H1 (cell line): ENCODE data around the gene UCP2. TPM values are rescaled to one million over a fixed set of nuclear protein-coding genes. Genes with fewer than 3 reads are reported as not detected.

ENCODE experiments used
- CTCF ChIA-PET: fragments of 300-600 bp; sonication (Branson Sonifier 250); formaldehyde crosslinking; loops from one replicate; lab custom pipeline; 2021; ENCODE audit not compliant: partially characterized antibody; lab: Charles Lee
- POLR2A ChIA-PET: fragments of 300-600 bp; sonication (Branson Sonifier 250); formaldehyde crosslinking; loops from one replicate; lab custom pipeline; 2021; ENCODE audit warnings: inconsistent platforms; ENCODE audit not compliant: partially characterized antibody; lab: Charles Lee
- DNase-seq, 2 experiments: peaks; one replicate each; pipeline versions ENCODE4 v3.0.0 to v3.0.0-alpha.2; 2010 to 2022; ENCODE audit warnings: low spot score in 2 of 2, low read depth in 1 of 2, mixed read lengths in 1 of 2
- FAIRE-seq: peaks from 2 replicates; lab custom pipeline; 2011; peaks lifted over from hg19 to GRCh38; lab: Jason Lieb, UNC
- H2AFZ ChIP-seq: 2 replicates; pipeline ENCODE4 v1.8.1; 2012; ENCODE audit warnings: low read length, inconsistent platforms
- H2AK5ac ChIP-seq: 2 replicates; pipeline ENCODE4 v1.6.1; 2013; ENCODE audit warnings: low read depth, low read length
- H2BK120ac ChIP-seq: replicated peaks from 2 replicates; pipeline ENCODE3; 2013; ENCODE audit warnings: low read depth, low read length, inconsistent platforms
- H2BK12ac ChIP-seq: 2 replicates; pipeline ENCODE4 v1.6.1; 2013; ENCODE audit warnings: low read depth, low read length
- H2BK15ac ChIP-seq: 2 replicates; pipeline ENCODE4 v1.6.1; 2013; ENCODE audit warnings: low read length
- H2BK20ac ChIP-seq: 2 replicates; pipeline ENCODE4 v1.6.1; 2013; ENCODE audit warnings: low read length
- H2BK5ac ChIP-seq: 2 replicates; pipeline ENCODE4 v1.6.1; 2013; ENCODE audit warnings: low read depth, low read length
- H3K14ac ChIP-seq: 2 replicates; pipeline ENCODE4 v1.6.1; 2013; ENCODE audit warnings: inconsistent platforms; ENCODE audit not compliant: insufficient read length
- H3K18ac ChIP-seq: 2 replicates; pipeline ENCODE4 v1.6.1; 2013; ENCODE audit warnings: low read length; ENCODE audit errors: extremely low read depth
- H3K23ac ChIP-seq: 2 replicates; pipeline ENCODE4 v1.6.1; 2013; ENCODE audit warnings: inconsistent platforms; ENCODE audit not compliant: insufficient read length
- H3K23me2 ChIP-seq: 2 replicates; pipeline ENCODE4 v1.6.1; 2013; ENCODE audit warnings: low read depth, low read length
- H3K27ac ChIP-seq: 2 replicates; pipeline ENCODE4 v1.6.1; 2011; ENCODE audit warnings: low read depth, low read length, inconsistent platforms
- H3K27me3 ChIP-seq, 4 experiments: replicated peaks in 1 of 4; 1 replicate in 1 of 4; 2 replicates in 3 of 4; pipeline versions ENCODE4 v1.6.1 to v1.8.1; 2011 to 2013; ENCODE audit warnings: low read length in 3 of 4, mild to moderate bottlenecking in 3 of 4, inconsistent platforms in 2 of 4, mixed read lengths in 2 of 4, moderate library complexity in 1 of 4; ENCODE audit not compliant: control insufficient read depth in 3 of 4, insufficient read depth in 3 of 4; ENCODE audit errors: extremely low read depth in 1 of 4
- H3K36me3 ChIP-seq, 4 experiments: 2 replicates each; pipeline versions ENCODE4 v1.6.1 to v1.8.1; 2011 to 2013; ENCODE audit warnings: mild to moderate bottlenecking in 4 of 4, low read length in 3 of 4, moderate library complexity in 2 of 4, control low read depth in 1 of 4, inconsistent platforms in 1 of 4; ENCODE audit not compliant: insufficient read depth in 4 of 4, control insufficient read depth in 2 of 4
- H3K4ac ChIP-seq: replicated peaks from 2 replicates; pipeline ENCODE3; 2013; ENCODE audit warnings: low read length, low read depth, mixed read lengths, inconsistent platforms; ENCODE audit not compliant: insufficient read length
- H3K4me1 ChIP-seq, 4 experiments: replicated peaks in 1 of 4; 1 replicate in 1 of 4; 2 replicates in 3 of 4; pipeline versions ENCODE4 v1.6.1 to v1.8.1; 2011 to 2013; ENCODE audit warnings: low read length in 3 of 4, inconsistent platforms in 2 of 4, mixed read lengths in 1 of 4; ENCODE audit not compliant: insufficient read depth in 4 of 4, control insufficient read depth in 3 of 4
- H3K4me2 ChIP-seq, 2 experiments: 2 replicates each; pipeline versions ENCODE4 v1.6.1 to v1.8.1; 2011 to 2013; ENCODE audit warnings: low read depth in 2 of 2, low read length in 2 of 2, control low read depth in 1 of 2, inconsistent platforms in 1 of 2, mild to moderate bottlenecking in 1 of 2; ENCODE audit not compliant: insufficient read depth in 1 of 2
- H3K4me3 ChIP-seq, 4 experiments: fragments of 200-600, 300-600 bp in 1 of 4; sonication (generic), shearing (Covaris generic), sonication (Bioruptor Twin) in 1 of 4; 2 replicates each; pipeline versions ENCODE4 v1.5.1 to v1.8.1; 2011 to 2016; ENCODE audit warnings: low read length in 4 of 4, low read depth in 3 of 4, control low read depth in 2 of 4, inconsistent platforms in 2 of 4, mild to moderate bottlenecking in 2 of 4, mixed read lengths in 1 of 4, moderate library complexity in 1 of 4; ENCODE audit not compliant: insufficient read depth in 2 of 4; ENCODE audit errors: extremely low read depth in 1 of 4
- H3K56ac ChIP-seq: replicated peaks from 2 replicates; pipeline ENCODE3; 2013; ENCODE audit warnings: low read depth, mild to moderate bottlenecking, mixed read lengths, low read length, inconsistent platforms; ENCODE audit not compliant: insufficient read length
- H3K79me1 ChIP-seq: 2 replicates; pipeline ENCODE4 v1.6.1; 2013; ENCODE audit warnings: low read depth, low read length, control low read depth
- H3K79me2 ChIP-seq, 2 experiments: 2 replicates each; pipeline versions ENCODE4 v1.6.1 to v1.8.1; 2012 to 2013; ENCODE audit warnings: low read length in 2 of 2, mild to moderate bottlenecking in 2 of 2, inconsistent platforms in 1 of 2; ENCODE audit not compliant: insufficient read depth in 2 of 2, control insufficient read depth in 1 of 2
- H3K9ac ChIP-seq, 4 experiments: replicated peaks in 1 of 4; 1 replicate in 1 of 4; 2 replicates in 3 of 4; pipeline versions ENCODE4 v1.6.1 to v1.8.1; 2011 to 2013; ENCODE audit warnings: low read depth in 3 of 4, low read length in 3 of 4, control low read depth in 2 of 4, mild to moderate bottlenecking in 2 of 4, moderate library complexity in 2 of 4, inconsistent platforms in 1 of 4; ENCODE audit errors: extremely low read depth in 1 of 4
- H3K9me3 ChIP-seq, 2 experiments: 2 replicates each; pipeline versions ENCODE4 v1.6.1 to v1.8.1; 2012 to 2013; ENCODE audit warnings: mild to moderate bottlenecking in 2 of 2, moderate library complexity in 2 of 2, control low read depth in 1 of 2, inconsistent platforms in 1 of 2, low read depth in 1 of 2, low read length in 1 of 2, mixed read lengths in 1 of 2; ENCODE audit not compliant: insufficient read depth in 2 of 2
- H4K20me1 ChIP-seq, 2 experiments: replicated peaks in 1 of 2; 2 replicates each; pipeline versions ENCODE3 to v1.8.1; 2011 to 2013; ENCODE audit warnings: inconsistent platforms in 2 of 2, low read length in 2 of 2, mild to moderate bottlenecking in 1 of 2; ENCODE audit not compliant: insufficient read depth in 2 of 2, control insufficient read depth in 1 of 2
- H4K5ac ChIP-seq: 2 replicates; pipeline ENCODE4 v1.6.1; 2013; ENCODE audit warnings: low read length, low read depth, mixed read lengths, inconsistent platforms; ENCODE audit not compliant: insufficient read length
- H4K8ac ChIP-seq: 2 replicates; pipeline ENCODE4 v1.8.0; 2013; ENCODE audit warnings: mild to moderate bottlenecking, moderate library complexity, low read length, inconsistent platforms; ENCODE audit not compliant: insufficient read depth; ENCODE audit errors: extremely low read depth
- H4K91ac ChIP-seq: replicated peaks from 2 replicates; pipeline ENCODE3; 2013; ENCODE audit warnings: low read length, mixed read lengths, inconsistent platforms; ENCODE audit not compliant: insufficient read length
- EGR1 ChIP-seq: IDR thresholded peaks from 2 replicates; pipeline ENCODE4 v1.6.1; 2011; ENCODE audit warnings: low read depth, low read length, borderline replicate concordance
- KDM5A ChIP-seq: fragments of 200-600 bp; IDR thresholded peaks from 2 replicates; pipeline ENCODE4 v1.7.1; 2012; ENCODE audit warnings: mild to moderate bottlenecking, low read length, inconsistent platforms, mixed read lengths
- SIX5 ChIP-seq: IDR thresholded peaks from 2 replicates; pipeline ENCODE4 v1.6.1; 2011; ENCODE audit warnings: mild to moderate bottlenecking, low read depth, low read length
- WGBS, 2 experiments: shearing (Covaris generic) in 1 of 2; methylation state at CpG; one replicate each; pipeline versions ENCODE4 v1.1.6 to v1.1.7; 2013 to 2015; ENCODE audit warnings: low lambda C conversion rate in 2 of 2, mixed read lengths in 2 of 2, inconsistent platforms in 1 of 2, low coverage in 1 of 2, missing lambda C conversion rate in 1 of 2; ENCODE audit not compliant: insufficient replicate concordance in 2 of 2, insufficient coverage in 1 of 2, insufficient read length in 1 of 2; ENCODE audit errors: extremely low coverage in 1 of 2, missing lambda C conversion rate in 1 of 2; 5-methylcytosine and 5-hydroxymethylcytosine counted together
- polyA plus RNA-seq, 7 experiments: library from polyadenylated mRNA; depleted of rRNA in 3 of 7; stranded (reverse) in 5 of 7; unstranded in 2 of 7; fragments of >200 nt in 5 of 7; fragments of 200-250 nt in 2 of 7; gene quantifications; 1 replicate in 5 of 7; 2 replicates in 1 of 7; 4 replicates in 1 of 7; pipeline versions ENCODE4 v1.2.1 to v1.2.3, GENCODE V29; 2011 to 2013; ENCODE audit warnings: missing spikeins in 2 of 7, mixed read lengths in 2 of 7
- total RNA-seq: library from RNA; stranded (reverse); fragmentation: NEBNext Ultra II Directional; extraction: Animal tissue kit (Norgen Biotek cat#: 25700); gene quantifications from 2 replicates; pipeline ENCODE4 v1.2.1, GENCODE V29; 2021
- TF ChIP-seq, protein P1 (sequence below), 3 experiments: IDR thresholded peaks; 1 replicate in 2 of 3; 2 replicates in 1 of 3; pipeline versions ENCODE4 v1.5.1 to v1.6.1; 2011; ENCODE audit warnings: low read length in 3 of 3, mild to moderate bottlenecking in 3 of 3, inconsistent platforms in 2 of 3, low read depth in 1 of 3, moderate library complexity in 1 of 3; ENCODE audit not compliant: insufficient read depth in 1 of 3; ENCODE audit errors: control extremely low read depth in 1 of 3
- TF ChIP-seq, protein P2 (sequence below): IDR thresholded peaks from 2 replicates; pipeline ENCODE4 v1.6.1; 2012; ENCODE audit warnings: inconsistent platforms

UCP2 gene
- total and polyA plus RNA-seq, 2 of the 8 experiments (the other 6 are each of a cell fraction or from before 2014, with no cell fraction given) = 46.2 to 55.2 TPM

DNA sequence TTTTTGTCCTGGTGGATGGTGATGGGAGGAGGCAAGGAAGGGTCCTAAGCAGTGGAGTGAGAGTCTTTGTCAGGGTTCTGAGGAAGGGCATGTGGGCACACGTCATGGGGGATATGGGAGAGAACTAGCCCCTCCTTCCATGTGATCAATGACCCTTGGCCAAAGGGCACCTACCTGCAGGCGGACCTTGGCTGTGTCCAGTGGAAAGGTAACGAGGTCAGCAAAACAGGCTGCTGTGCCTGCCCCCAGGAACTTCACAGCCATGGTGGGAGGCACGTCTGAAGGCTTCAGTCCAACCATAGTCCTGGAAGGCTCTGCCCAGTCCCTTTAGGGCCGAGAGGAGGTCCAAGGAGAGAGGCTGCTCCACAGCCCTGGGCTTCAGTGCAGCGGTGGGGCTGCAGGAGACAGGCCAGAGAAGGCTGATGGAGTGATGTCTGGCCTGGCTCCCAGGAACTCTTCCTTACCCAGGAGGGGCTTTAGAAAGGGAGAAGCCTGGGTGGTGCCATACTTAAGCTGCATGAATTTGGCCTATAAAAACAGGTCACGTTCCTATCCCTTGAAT is 24.2 kb upstream of the UCP2 start:
- FAIRE-seq (no peak), DNase-seq (no peak)
- no peak overlapping the region for H2BK15ac ChIP-seq
- H3K27ac ChIP-seq = no peak overlapping the region
- no peak overlapping the region for H3K23ac ChIP-seq
- no peak overlapping the region for H3K4me3 ChIP-seq
- H3K79me2 ChIP-seq = no peaks in the 10 kb centered on the region
- H3K9ac ChIP-seq = no peak overlapping the region
- H2BK20ac ChIP-seq = no peak overlapping the region
- no peak overlapping the region for H2BK5ac ChIP-seq
- no peak overlapping the region for H4K8ac ChIP-seq
- no peak overlapping the region for H4K5ac ChIP-seq
- no peaks in the 10 kb centered on the region for H3K23me2 ChIP-seq
- H3K56ac ChIP-seq = no peak overlapping the region
- no peak overlapping the region for H2AK5ac ChIP-seq
- H3K79me1 ChIP-seq = no peaks in the 10 kb centered on the region
- ChIA-PET POLR2A (interaction anchor here (2.6 kb wide), 1 partner anchor 12 kb away, joined by 7 read pairs; no protein-coding TSS in a partner anchor), CTCF (interaction anchor here (0.6 to 0.7 kb wide), 2 partner anchors 9 to 738 kb away, joined by 3 read pairs; no protein-coding TSS in a partner anchor)
- H3K4me1 ChIP-seq = no peaks in the 10 kb centered on the region
- H4K20me1 ChIP-seq = peaks cover 0 to 2% of the 10 kb centered on the region in 2 experiments
- H3K36me3 ChIP-seq = no peaks in the 10 kb centered on the region; a peak in 2 of 8 replicates
- H3K18ac ChIP-seq = no peak overlapping the region
- H2BK12ac ChIP-seq = no peak overlapping the region
- no peak overlapping the region for H2AFZ ChIP-seq
- H3K4me2 ChIP-seq = no peak overlapping the region
- no peak overlapping the region for H2BK120ac ChIP-seq
- no peak overlapping the region for H3K4ac ChIP-seq
- H4K91ac ChIP-seq = no peak overlapping the region
- H3K27me3 ChIP-seq = no peaks in the 10 kb centered on the region
- H3K14ac ChIP-seq = no peak overlapping the region
- WGBS, 2 experiments = 84% methylated on average over 7 of the region's 7 CpGs; no CpG with 5 or more reads in 1 of the 2 experiments
- no peaks in the 10 kb centered on the region for H3K9me3 ChIP-seq
- TF ChIP-seq, protein P1, sequence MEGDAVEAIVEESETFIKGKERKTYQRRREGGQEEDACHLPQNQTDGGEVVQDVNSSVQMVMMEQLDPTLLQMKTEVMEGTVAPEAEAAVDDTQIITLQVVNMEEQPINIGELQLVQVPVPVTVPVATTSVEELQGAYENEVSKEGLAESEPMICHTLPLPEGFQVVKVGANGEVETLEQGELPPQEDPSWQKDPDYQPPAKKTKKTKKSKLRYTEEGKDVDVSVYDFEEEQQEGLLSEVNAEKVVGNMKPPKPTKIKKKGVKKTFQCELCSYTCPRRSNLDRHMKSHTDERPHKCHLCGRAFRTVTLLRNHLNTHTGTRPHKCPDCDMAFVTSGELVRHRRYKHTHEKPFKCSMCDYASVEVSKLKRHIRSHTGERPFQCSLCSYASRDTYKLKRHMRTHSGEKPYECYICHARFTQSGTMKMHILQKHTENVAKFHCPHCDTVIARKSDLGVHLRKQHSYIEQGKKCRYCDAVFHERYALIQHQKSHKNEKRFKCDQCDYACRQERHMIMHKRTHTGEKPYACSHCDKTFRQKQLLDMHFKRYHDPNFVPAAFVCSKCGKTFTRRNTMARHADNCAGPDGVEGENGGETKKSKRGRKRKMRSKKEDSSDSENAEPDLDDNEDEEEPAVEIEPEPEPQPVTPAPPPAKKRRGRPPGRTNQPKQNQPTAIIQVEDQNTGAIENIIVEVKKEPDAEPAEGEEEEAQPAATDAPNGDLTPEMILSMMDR (IDR thresholded peaks at IDR 0.05; ENCODE audit: control extremely low read depth in 1 of 3, insufficient read depth in 1 of 3, low read depth in 1 of 3, low read length in 3 of 3) = no peak
- TF ChIP-seq SIX5 (no peak), KDM5A (no peak), EGR1 (no peak)
- TF ChIP-seq, protein P2, sequence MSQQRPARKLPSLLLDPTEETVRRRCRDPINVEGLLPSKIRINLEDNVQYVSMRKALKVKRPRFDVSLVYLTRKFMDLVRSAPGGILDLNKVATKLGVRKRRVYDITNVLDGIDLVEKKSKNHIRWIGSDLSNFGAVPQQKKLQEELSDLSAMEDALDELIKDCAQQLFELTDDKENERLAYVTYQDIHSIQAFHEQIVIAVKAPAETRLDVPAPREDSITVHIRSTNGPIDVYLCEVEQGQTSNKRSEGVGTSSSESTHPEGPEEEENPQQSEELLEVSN = no peak
